MCF 10A (cell line): ENCODE data around the gene CALHM2. TPM values are rescaled to one million over a fixed set of nuclear protein-coding genes. Genes with fewer than 3 reads are reported as not detected.

Experiments
- BruUV-seq: library from RNA; stranded (reverse); fragments of 400-500 nt; replicated peaks from 2 replicates; lab custom pipeline; 2021; lab: Mats Ljungman, UMichigan
- CTCF ChIA-PET: fragments of 300-600 bp; sonication (Branson Sonifier 250); formaldehyde crosslinking; extraction: SDS; loops from one replicate; lab custom pipeline; 2021; ENCODE audit warnings: antibody characterized with exemption, inconsistent platforms; lab: Yijun Ruan, JAX
- POLR2A ChIA-PET: fragments of 300-600, 350-650 bp; sonication (Branson Sonifier 250); formaldehyde crosslinking; extraction: SDS; loops from one replicate; lab custom pipeline; 2020; ENCODE audit warnings: antibody characterized with exemption, inconsistent platforms; lab: Yijun Ruan, JAX
- DNase-seq: peaks from one replicate; pipeline ENCODE4 v3.0.0-alpha.2; 2018; ENCODE audit not compliant: unreplicated experiment
- H3K27ac Mint-ChIP-seq: one replicate; pipeline ENCODE4 v1.8.0; 2022; ENCODE audit warnings: mild to moderate bottlenecking, low read depth, mixed read lengths; ENCODE audit not compliant: unreplicated experiment
- H3K27me3 Mint-ChIP-seq: one replicate; pipeline ENCODE4 v1.8.0; 2022; ENCODE audit warnings: mixed read lengths; ENCODE audit not compliant: insufficient read depth, unreplicated experiment
- H3K36me3 Mint-ChIP-seq: one replicate; pipeline ENCODE4 v1.8.0; 2022; ENCODE audit warnings: mild to moderate bottlenecking, moderate library complexity, mixed read lengths; ENCODE audit not compliant: insufficient read depth, unreplicated experiment
- H3K4me1 Mint-ChIP-seq: one replicate; pipeline ENCODE4 v1.8.0; 2022; ENCODE audit warnings: mixed read lengths; ENCODE audit not compliant: insufficient read depth, unreplicated experiment
- H3K4me3 Mint-ChIP-seq: one replicate; pipeline ENCODE4 v1.8.0; 2022; ENCODE audit warnings: mild to moderate bottlenecking, moderate library complexity, mixed read lengths; ENCODE audit not compliant: unreplicated experiment
- H3K9me3 Mint-ChIP-seq: one replicate; pipeline ENCODE4 v1.8.0; 2022; ENCODE audit warnings: mixed read lengths; ENCODE audit not compliant: unreplicated experiment
- CTCF ChIP-seq: fragments of 200-600 bp; IDR thresholded peaks from one replicate; pipeline ENCODE4 v1.8.0; 2022; ENCODE audit warnings: antibody characterized with exemption, mild to moderate bottlenecking; ENCODE audit not compliant: unreplicated experiment
- intact Hi-C: fragments of 100-400 bp; cut with micrococcal nuclease; formaldehyde crosslinking; loops from 2 replicates; pipeline ENCODE4 v1.14.1; 2022
- total RNA-seq: library from RNA; stranded (reverse); gene quantifications from 2 replicates; pipeline ENCODE4 v1.2.3, GENCODE V29; 2022

CALHM2 gene
- total RNA-seq, 1 experiment from 2014 or later, result 4.2 TPM

- no TSS peak for BruUV-seq
- POLR2A ChIA-PET, result interaction anchor here (0.9 kb wide), 1 partner anchor 82 kb away, joined by 3 read pairs; no protein-coding TSS in a partner anchor
- no peaks in the 10 kb centered on the region for H3K9me3 Mint-ChIP-seq
- no peak for TF ChIP-seq CTCF
- DNase-seq, result no peak
- intact Hi-C loops, result no loop called here
- H3K36me3 Mint-ChIP-seq, result no peaks in the 10 kb centered on the region
- no peak overlapping the region for H3K4me3 Mint-ChIP-seq
- peaks cover 2% of the 10 kb centered on the region for H3K4me1 Mint-ChIP-seq
- no peak overlapping the region for H3K27ac Mint-ChIP-seq
- peaks cover 55% of the 10 kb centered on the region for H3K27me3 Mint-ChIP-seq
- CTCF ChIA-PET, result interaction anchor here (0.7 kb wide), 1 partner anchor 14 kb away, joined by 3 read pairs; no protein-coding TSS in a partner anchor
These were observed 46.9 kb upstream of the CALHM2 start for GRCh38 chr10:103498936-103499638.

GRCh38 chr10:103497161-103497915 lies 45.2 kb upstream of the CALHM2 start:
- CTCF ChIA-PET, result interaction anchor here (0.7 kb wide), 1 partner anchor 7 kb away, joined by 3 read pairs; no protein-coding TSS in a partner anchor
- no peaks in the 10 kb centered on the region for H3K36me3 Mint-ChIP-seq
- intact Hi-C loops, result no loop called here

GRCh38 chr10:103495321-103495720 lies 43.2 kb upstream of the CALHM2 start:
- CTCF ChIA-PET, result interaction anchor here (0.5 to 0.6 kb wide), 2 partner anchors 54 to 337 kb away, joined by 3 to 4 read pairs; no protein-coding TSS in a partner anchor

More at GRCh38 chr10:103497161-103497915, 45.2 kb upstream of the CALHM2 start:
- BruUV-seq, result no TSS peak
- H3K9me3 Mint-ChIP-seq, result no peaks in the 10 kb centered on the region
- H3K4me3 Mint-ChIP-seq, result no peak overlapping the region
- DNase-seq, result no peak
- peaks cover 7% of the 10 kb centered on the region for H3K4me1 Mint-ChIP-seq
- no peak for TF ChIP-seq CTCF
- H3K27me3 Mint-ChIP-seq, result peaks cover 56% of the 10 kb centered on the region
- no peak overlapping the region for H3K27ac Mint-ChIP-seq
- POLR2A ChIA-PET, result no interaction called here

More at GRCh38 chr10:103495321-103495720, 43.2 kb upstream of the CALHM2 start:
- peak overlapping the region; percentile 42 for H3K4me3 Mint-ChIP-seq
- no peak for TF ChIP-seq CTCF
- POLR2A ChIA-PET, result no interaction called here
- peaks cover 23% of the 10 kb centered on the region for H3K4me1 Mint-ChIP-seq
- no peak overlapping the region for H3K27ac Mint-ChIP-seq
- BruUV-seq, result no TSS peak
- intact Hi-C loops, result no loop called here
- peaks cover 51% of the 10 kb centered on the region for H3K27me3 Mint-ChIP-seq
- no peaks in the 10 kb centered on the region for H3K9me3 Mint-ChIP-seq
- H3K36me3 Mint-ChIP-seq, result no peaks in the 10 kb centered on the region
- no peak for DNase-seq
